ENCODE data around the gene CKAP4. TPM values are rescaled to one million over a fixed set of nuclear protein-coding genes. Genes with fewer than 3 reads are reported as not detected.

The CKAP4 gene
- total and polyA plus RNA-seq, 2 donors (not counting 3 experiments of a cell fraction or from before 2014, with no cell fraction given): 117 to 223 TPM

DNA sequence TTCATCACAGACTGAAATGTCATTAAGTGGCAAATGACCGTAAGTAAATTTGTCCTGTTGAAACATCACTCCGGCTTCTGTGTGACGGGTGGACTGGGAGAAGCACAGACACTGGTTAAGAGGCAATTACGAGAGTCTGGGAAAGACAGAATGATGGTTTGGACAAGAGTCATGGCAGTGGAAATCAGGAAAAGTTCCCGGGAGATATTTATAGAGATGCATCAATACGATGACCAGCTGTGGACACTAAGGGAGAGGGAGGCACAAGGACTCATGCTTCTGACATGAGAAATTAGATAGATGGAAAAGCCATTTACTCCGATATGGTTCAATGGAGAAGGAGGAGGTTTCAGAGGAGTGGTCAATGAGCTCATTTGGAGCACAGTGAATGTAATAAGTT, 27.3 kb downstream of the CKAP4 start:
- CTCF ChIA-PET: interaction anchor here (0.8 to 2.5 kb wide), 3 partner anchors 62 to 800 kb away, joined by 3 to 10 read pairs (median 4); no protein-coding TSS in a partner anchor
- no peak overlapping the region for H3K4me2 ChIP-seq (ENCODE audit: insufficient read depth, low read length)
- dilution Hi-C loops (cut with MboI; ENCODE audit: extremely low pct_ligation_motif_present, low sequenced_read_pairs): no loop called here

More for the DNA sequence above, 27.3 kb downstream of the CKAP4 start:
- Histone ChIP-seq H4K20me1 (replicated peaks; ENCODE audit: control insufficient read depth, extremely low read depth, insufficient read depth, low read length) (no peaks in the 10 kb centered on the region), H3K27ac (ENCODE audit: insufficient read depth, low read depth, low read length) (no peak overlapping the region), H3K4me3 (replicated peaks in 1 of 3; ENCODE audit: insufficient read depth in 1 of 3, low read depth in 1 of 3, low read length in 3 of 3) (no peak overlapping the region), H3K36me3 (ENCODE audit: control insufficient read depth in 2 of 2, extremely low read depth in 1 of 2, insufficient read depth in 2 of 2, low read length in 2 of 2) (no peaks in the 10 kb centered on the region), H3K9me3 (replicated peaks; ENCODE audit: control insufficient read depth, insufficient read depth, low read length) (no peaks in the 10 kb centered on the region), H3K9ac (replicated peaks; ENCODE audit: extremely low read depth, insufficient read depth, low read length) (no peak overlapping the region), H3K79me2 (ENCODE audit: control insufficient read depth, insufficient read depth, low read length) (no peaks in the 10 kb centered on the region), H2AFZ (ENCODE audit: low read depth, low read length) (no peak overlapping the region), H3K4me1 (ENCODE audit: control insufficient read depth, extremely low read depth, insufficient read depth, low read length) (no peaks in the 10 kb centered on the region), H3K9me1 (replicated peaks; ENCODE audit: control insufficient read depth, extremely low read depth, insufficient read depth, low read length) (no peaks in the 10 kb centered on the region), H3K27me3 (ENCODE audit: control insufficient read depth in 2 of 2, insufficient read depth in 2 of 2, low read length in 2 of 2) (peaks cover 20 to 22% of the 10 kb centered on the region in 2 experiments)
- DNase-seq (ENCODE audit: low read depth, low spot score) (no peak), FAIRE-seq (no peak)
- no peak for TF ChIP-seq FOS (IDR thresholded peaks at IDR 0.05; ENCODE audit: borderline replicate concordance, insufficient read depth, low read length)
- TF ChIP-seq, protein P1, sequence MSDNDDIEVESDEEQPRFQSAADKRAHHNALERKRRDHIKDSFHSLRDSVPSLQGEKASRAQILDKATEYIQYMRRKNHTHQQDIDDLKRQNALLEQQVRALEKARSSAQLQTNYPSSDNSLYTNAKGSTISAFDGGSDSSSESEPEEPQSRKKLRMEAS (IDR thresholded peaks at IDR 0.05; ENCODE audit: insufficient read depth, insufficient read length): no peak
- TF ChIP-seq GATA2 (IDR thresholded peaks at IDR 0.05; ENCODE audit: insufficient read depth, insufficient read length, low read depth, low read length): no peak
- no peak for TF ChIP-seq MYC (IDR thresholded peaks at IDR 0.05; ENCODE audit: low read depth, low read length)
- TF ChIP-seq EZH2 (IDR thresholded peaks at IDR 0.05; ENCODE audit: borderline replicate concordance, low read depth, low read length, severe bottlenecking): no peak
- no peak for TF ChIP-seq POLR2A (IDR thresholded peaks at IDR 0.05; ENCODE audit: low read depth, low read length)
- TF ChIP-seq, protein P2, sequence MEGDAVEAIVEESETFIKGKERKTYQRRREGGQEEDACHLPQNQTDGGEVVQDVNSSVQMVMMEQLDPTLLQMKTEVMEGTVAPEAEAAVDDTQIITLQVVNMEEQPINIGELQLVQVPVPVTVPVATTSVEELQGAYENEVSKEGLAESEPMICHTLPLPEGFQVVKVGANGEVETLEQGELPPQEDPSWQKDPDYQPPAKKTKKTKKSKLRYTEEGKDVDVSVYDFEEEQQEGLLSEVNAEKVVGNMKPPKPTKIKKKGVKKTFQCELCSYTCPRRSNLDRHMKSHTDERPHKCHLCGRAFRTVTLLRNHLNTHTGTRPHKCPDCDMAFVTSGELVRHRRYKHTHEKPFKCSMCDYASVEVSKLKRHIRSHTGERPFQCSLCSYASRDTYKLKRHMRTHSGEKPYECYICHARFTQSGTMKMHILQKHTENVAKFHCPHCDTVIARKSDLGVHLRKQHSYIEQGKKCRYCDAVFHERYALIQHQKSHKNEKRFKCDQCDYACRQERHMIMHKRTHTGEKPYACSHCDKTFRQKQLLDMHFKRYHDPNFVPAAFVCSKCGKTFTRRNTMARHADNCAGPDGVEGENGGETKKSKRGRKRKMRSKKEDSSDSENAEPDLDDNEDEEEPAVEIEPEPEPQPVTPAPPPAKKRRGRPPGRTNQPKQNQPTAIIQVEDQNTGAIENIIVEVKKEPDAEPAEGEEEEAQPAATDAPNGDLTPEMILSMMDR (IDR thresholded peaks at IDR 0.05; ENCODE audit: extremely low read depth in 1 of 2, insufficient read depth in 1 of 2, low read depth in 1 of 2, low read length in 2 of 2): no peak
- TF ChIP-seq JUN (IDR thresholded peaks at IDR 0.05; ENCODE audit: borderline replicate concordance, insufficient read depth, insufficient read length, low read depth): no peak
- no peak for TF ChIP-seq POLR2AphosphoS5 (IDR thresholded peaks at IDR 0.05; ENCODE audit: insufficient read depth, low read depth, low read length)
- intact Hi-C loops (cut with micrococcal nuclease): loop anchor here (5.0 kb wide), 1 partner anchor 748 kb away; no protein-coding TSS in a partner anchor
- POLR2A ChIA-PET: interaction anchor here (0.7 kb wide), 1 partner anchor 721 kb away, joined by 4 read pairs; no protein-coding TSS in a partner anchor
- BruUV-seq (replicated peaks): no TSS peak

All from endothelial cell of umbilical vein (primary cell).